GM12801 (cell line): ENCODE measurements around the gene TNNT3.

Source experiments
- CTCF ChIP-seq: IDR thresholded peaks from one replicate; pipeline ENCODE4 v1.5.1; 2011; ENCODE audit warnings: control low read depth; ENCODE audit not compliant: insufficient read length; ENCODE audit errors: extremely low read depth

The TNNT3 gene

DNA sequence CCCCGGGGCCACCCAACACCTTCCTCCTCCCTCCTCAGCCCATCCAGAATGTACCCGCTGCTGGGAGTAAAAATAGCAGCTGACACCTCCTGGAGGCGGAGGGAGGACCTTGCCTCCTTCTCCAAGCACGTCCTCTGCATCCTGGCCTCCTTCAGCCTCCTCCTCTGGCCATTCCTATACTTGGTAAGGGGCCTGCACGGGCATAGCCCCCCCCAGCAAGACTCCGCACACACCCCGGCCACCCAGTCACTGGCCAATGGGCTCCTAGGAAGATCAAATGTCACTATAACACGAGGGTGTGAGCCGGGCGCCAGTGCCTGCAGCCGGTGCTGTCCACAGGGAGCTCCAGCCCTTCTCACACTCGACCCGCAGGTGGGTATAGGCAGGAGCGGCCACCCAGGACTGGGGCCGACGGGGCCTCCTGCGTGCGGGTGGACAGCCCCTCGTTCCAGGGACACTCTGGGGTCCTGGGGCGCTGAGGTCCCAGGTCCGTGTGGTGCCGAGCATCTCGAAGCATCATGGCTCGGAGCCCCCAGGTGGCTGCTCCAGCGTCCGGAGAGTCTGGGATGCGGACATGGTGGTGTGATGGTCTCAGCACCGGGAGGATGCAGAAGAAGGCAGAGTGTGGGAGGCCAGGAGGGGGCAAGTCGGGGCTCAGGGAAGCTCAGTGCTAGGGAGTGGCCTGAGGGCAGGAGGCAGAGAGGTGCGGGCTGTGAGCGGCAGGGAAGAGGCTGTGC lies at the start of gene TNNT3:
TSS of gene TNNT3 (plus strand) at position 313 of the 737 bp plus-strand sequence. CDS start 3,172 bp downstream, outside the sequence.
- no peak for TF ChIP-seq CTCF

DNA sequence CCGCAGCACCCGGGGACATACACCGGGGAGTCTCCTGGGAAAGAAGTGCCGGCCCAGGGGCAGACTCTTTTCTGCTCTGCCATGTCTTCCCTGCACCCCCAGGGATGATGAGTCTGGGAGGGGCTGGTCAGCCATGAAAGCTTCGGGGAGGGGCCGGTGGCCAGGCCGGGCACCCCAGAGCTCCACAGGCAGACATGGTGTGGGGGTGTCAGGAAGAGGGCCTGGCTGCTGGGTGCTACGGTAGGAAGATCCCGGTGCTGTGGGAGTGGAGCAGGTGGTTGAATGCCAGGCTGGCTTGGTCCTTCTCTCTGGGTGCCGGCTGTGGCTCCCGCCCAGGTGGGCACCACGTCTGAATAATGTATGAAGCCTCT lies 49.2 kb upstream of the TNNT3 start:
- TF ChIP-seq CTCF: no peak

- no peak for TF ChIP-seq CTCF
Observed at GRCh38 chr11:1870721-1871466, 48.6 kb upstream of the TNNT3 start.

GRCh38 chr11:1871531-1871930 lies 48.0 kb upstream of the TNNT3 start:
- no peak for TF ChIP-seq CTCF

DNA sequence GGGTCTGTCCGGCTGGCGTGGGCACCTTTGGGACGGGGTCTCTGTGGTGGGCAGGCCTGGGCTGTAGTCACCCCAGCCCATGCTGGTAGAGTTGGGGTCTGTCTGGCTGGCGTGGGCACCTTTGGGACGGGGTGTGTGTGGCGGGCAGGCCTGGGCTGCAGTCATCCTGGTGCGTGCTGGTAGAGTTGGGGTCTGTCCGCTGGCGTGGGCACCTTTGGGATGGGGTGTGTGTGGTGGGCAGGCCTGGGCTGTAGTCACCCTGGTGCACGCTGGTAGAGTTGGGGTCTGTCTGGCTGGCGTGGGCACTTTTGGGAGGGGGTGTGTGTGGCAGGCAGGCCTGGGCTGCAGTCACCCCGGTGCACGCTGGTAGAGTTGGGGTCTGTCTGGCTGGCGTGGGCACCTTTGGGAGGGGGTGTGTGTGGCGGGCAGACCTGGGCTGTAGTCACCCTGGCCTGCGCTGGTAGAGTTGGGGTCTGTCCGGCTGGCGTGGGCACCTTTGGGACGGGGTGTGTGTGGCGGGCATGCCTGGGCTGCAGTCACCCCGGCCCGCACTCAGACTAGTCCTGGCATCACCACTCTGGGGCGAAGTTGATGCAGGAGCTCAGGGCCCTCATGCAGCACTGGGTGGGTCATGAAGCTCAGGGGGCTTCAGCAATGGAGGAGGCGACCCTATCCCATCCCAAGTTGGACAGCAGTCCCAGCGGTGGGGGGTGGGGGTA lies 47.1 kb upstream of the TNNT3 start:
- no peak for TF ChIP-seq CTCF

DNA sequence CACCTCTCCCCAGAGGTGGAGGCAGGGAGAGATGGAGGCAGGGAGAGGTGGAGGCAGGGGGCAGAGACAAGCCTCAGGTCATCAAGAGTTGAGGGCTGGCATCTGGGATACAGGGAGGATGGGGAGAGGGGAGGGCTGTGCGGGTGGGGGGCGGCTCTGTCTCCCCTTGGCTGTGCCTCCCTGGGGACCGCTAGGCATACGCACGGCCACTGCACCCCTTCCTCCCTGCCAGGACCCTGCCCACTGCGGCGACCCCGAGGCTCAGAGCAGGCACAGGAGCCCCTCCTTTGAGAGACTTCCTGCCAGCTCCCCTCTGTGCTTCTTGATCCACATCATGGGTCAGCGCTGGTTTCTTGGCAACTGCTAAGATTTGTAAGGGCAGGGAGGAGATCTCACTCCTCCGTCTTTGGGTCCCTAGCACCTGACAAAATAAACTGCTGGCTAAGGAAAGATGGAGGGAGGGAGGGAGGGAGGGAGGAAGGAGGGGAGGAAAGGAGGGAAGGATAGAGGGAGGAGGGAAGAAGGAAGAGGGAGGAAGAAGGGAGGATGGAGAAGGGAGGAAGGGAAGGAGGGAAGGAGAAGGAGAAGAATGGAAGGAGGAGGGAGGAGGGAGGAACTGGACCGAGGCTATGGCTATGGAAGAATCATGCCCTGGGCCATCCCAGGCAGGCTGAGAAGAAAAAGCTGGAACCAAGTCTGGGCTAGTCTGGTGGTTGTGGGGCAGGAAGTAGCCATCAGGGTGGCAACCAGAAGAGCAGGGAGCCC lies 46.3 kb upstream of the TNNT3 start:
- TF ChIP-seq CTCF: no peak
